HG02938 (cell line): ENCODE results near the gene VKORC1L1.
"Not testable (repeated sequence)": the region's sequence is repeated elsewhere in the genome, so short reads cannot be mapped to it uniquely, and the experiment has no call there.

Experiments
- ATAC-seq: cut with Tn5 transposase; IDR thresholded peaks from one replicate; pipeline ENCODE4 v1.9.1; 2021; ENCODE audit warnings: mild to moderate bottlenecking, moderate library complexity; ENCODE audit not compliant: unreplicated experiment

The VKORC1L1 gene

GRCh38 chr7:65927489-65928448 lies 54.9 kb downstream of the VKORC1L1 start:
- ATAC-seq: no peak

GRCh38 chr7:65931685-65932084 lies 58.8 kb downstream of the VKORC1L1 start:
- ATAC-seq: no peak

- no peak for ATAC-seq
Observed at GRCh38 chr7:65937296-65937695, 64.4 kb downstream of the VKORC1L1 start.

- ATAC-seq: no peak
Observed at GRCh38 chr7:65938336-65938895, 65.5 kb downstream of the VKORC1L1 start.

GRCh38 chr7:65945787-65946186 lies 72.9 kb downstream of the VKORC1L1 start:
- ATAC-seq: not testable (repeated sequence)

GRCh38 chr7:65946904-65947303 lies 74.0 kb downstream of the VKORC1L1 start:
- no peak for ATAC-seq

GRCh38 chr7:65951837-65952578 lies 79.1 kb downstream of the VKORC1L1 start:
- ATAC-seq: no peak

GRCh38 chr7:65953001-65953720 lies 80.3 kb downstream of the VKORC1L1 start:
- ATAC-seq: no peak

- ATAC-seq: no peak
Observed at GRCh38 chr7:65953890-65954450, 81.1 kb downstream of the VKORC1L1 start.

- ATAC-seq: no peak
Observed at GRCh38 chr7:65955718-65956117, 82.8 kb downstream of the VKORC1L1 start.

- no peak for ATAC-seq
Observed at GRCh38 chr7:65960351-65961074, 87.6 kb downstream of the VKORC1L1 start.

GRCh38 chr7:65962033-65962432 lies 89.2 kb downstream of the VKORC1L1 start:
- no peak for ATAC-seq

GRCh38 chr7:65964671-65965070 lies 91.8 kb downstream of the VKORC1L1 start:
- ATAC-seq: not testable (repeated sequence)

- no peak for ATAC-seq
Observed at GRCh38 chr7:65966146-65966545, 93.3 kb downstream of the VKORC1L1 start.

GRCh38 chr7:65967361-65968155 lies 94.7 kb downstream of the VKORC1L1 start:
- no peak for ATAC-seq

GRCh38 chr7:65968256-65969185 lies 95.6 kb downstream of the VKORC1L1 start:
- ATAC-seq: no peak

- ATAC-seq: no peak
Observed at GRCh38 chr7:65971021-65971420, 98.1 kb downstream of the VKORC1L1 start.

GRCh38 chr7:65972976-65973375 lies 100.1 kb downstream of the VKORC1L1 start:
- ATAC-seq: no peak
